ENCODE measurements around the gene ASB16.

The ASB16 gene

GRCh38 chr17:44222112-44222869 lies 51.8 kb downstream of the ASB16 start:
- peak; percentile 90 for DNase-seq
- TF ChIP-seq GATA1 (IDR thresholded peaks at IDR 0.05; ENCODE audit: low read depth, low read length) (no peak), POLR2A (IDR thresholded peaks at IDR 0.05; ENCODE audit: low read length) (peak; percentile 91)

- TF ChIP-seq GATA1 (IDR thresholded peaks at IDR 0.05; ENCODE audit: low read depth, low read length): no peak
- peak; percentile 26 for TF ChIP-seq POLR2A (IDR thresholded peaks at IDR 0.05; ENCODE audit: low read length)
- DNase-seq: no peak
These were observed 53.1 kb downstream of the ASB16 start for GRCh38 chr17:44223541-44224071.

Data from erythroblast (primary cell).